ENCODE data around the gene MITF.

DNA sequence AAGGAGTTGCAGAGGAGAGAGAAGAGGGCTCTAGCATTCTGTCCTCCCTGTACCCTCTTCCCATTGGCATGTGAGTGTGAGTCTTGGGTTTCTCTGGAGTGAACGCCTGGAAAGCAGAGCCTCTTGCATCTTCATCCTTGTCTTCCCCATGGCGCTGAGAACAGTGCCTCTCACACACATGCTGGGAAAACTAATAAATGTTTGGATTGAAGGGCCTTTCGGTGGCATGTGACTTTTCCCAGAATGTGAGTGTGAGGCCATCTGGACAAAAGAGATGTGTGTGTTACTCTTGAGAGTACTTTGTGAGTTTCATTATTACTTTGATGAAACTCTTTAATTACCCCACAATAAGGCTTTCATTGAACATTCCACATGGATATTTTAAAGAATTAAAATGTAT lies 122.3 kb downstream of the MITF start:
- TF ChIP-seq, protein P1, sequence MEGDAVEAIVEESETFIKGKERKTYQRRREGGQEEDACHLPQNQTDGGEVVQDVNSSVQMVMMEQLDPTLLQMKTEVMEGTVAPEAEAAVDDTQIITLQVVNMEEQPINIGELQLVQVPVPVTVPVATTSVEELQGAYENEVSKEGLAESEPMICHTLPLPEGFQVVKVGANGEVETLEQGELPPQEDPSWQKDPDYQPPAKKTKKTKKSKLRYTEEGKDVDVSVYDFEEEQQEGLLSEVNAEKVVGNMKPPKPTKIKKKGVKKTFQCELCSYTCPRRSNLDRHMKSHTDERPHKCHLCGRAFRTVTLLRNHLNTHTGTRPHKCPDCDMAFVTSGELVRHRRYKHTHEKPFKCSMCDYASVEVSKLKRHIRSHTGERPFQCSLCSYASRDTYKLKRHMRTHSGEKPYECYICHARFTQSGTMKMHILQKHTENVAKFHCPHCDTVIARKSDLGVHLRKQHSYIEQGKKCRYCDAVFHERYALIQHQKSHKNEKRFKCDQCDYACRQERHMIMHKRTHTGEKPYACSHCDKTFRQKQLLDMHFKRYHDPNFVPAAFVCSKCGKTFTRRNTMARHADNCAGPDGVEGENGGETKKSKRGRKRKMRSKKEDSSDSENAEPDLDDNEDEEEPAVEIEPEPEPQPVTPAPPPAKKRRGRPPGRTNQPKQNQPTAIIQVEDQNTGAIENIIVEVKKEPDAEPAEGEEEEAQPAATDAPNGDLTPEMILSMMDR (IDR thresholded peaks at IDR 0.05), result no peak
- no peak for TF ChIP-seq ZFX (IDR thresholded peaks at IDR 0.05; ENCODE audit: borderline replicate concordance)
